Small intestine (tissue), 7 donors: ENCODE results near the gene MPIG6B. TPM values are rescaled to one million over a fixed set of nuclear protein-coding genes. Genes with fewer than 3 reads are reported as not detected.

Experiments
- DNase-seq, 2 donors: peaks; one replicate each; pipeline versions ENCODE4 v3.0.0 to v3.0.0-alpha.2; 2013
- FAIRE-seq: peaks from 2 replicates; lab custom pipeline; 2012; peaks lifted over from hg19 to GRCh38; lab: Jason Lieb, UNC
- H3K27ac ChIP-seq, 3 donors: one replicate each; pipeline ENCODE4 v1.5.1; 2013; ENCODE audit warnings: low read length in 2 of 3, mild to moderate bottlenecking in 2 of 3, control low read depth in 1 of 3, inconsistent platforms in 1 of 3, low read depth in 1 of 3, moderate library complexity in 1 of 3
- H3K27me3 ChIP-seq, 3 donors: one replicate each; pipeline ENCODE4 v1.6.1; 2013; ENCODE audit warnings: low read length in 3 of 3, inconsistent platforms in 1 of 3; ENCODE audit not compliant: control insufficient read depth in 3 of 3, insufficient read depth in 3 of 3
- H3K36me3 ChIP-seq, 3 donors: one replicate each; pipeline ENCODE4 v1.6.1; 2013; ENCODE audit warnings: low read length in 3 of 3, inconsistent platforms in 1 of 3, low read depth in 1 of 3, mild to moderate bottlenecking in 1 of 3, moderate library complexity in 1 of 3; ENCODE audit not compliant: control insufficient read depth in 3 of 3, insufficient read depth in 2 of 3
- H3K4me1 ChIP-seq, 3 donors: one replicate each; pipeline ENCODE4 v1.6.1; 2013; ENCODE audit warnings: low read length in 2 of 3, inconsistent platforms in 1 of 3, low read depth in 1 of 3, mild to moderate bottlenecking in 1 of 3, moderate library complexity in 1 of 3; ENCODE audit not compliant: control insufficient read depth in 3 of 3, insufficient read depth in 2 of 3
- H3K4me3 ChIP-seq, 3 donors: one replicate each; pipeline ENCODE4 v1.5.1; 2013; ENCODE audit warnings: low read length in 3 of 3, control low read depth in 1 of 3, inconsistent platforms in 1 of 3, low read depth in 1 of 3, mild to moderate bottlenecking in 1 of 3, moderate library complexity in 1 of 3
- H3K9me3 ChIP-seq, 2 donors: one replicate each; pipeline ENCODE4 v1.6.1; 2013; ENCODE audit warnings: low read depth in 1 of 2, low read length in 1 of 2; ENCODE audit not compliant: control insufficient read depth in 2 of 2, insufficient read depth in 1 of 2
- WGBS, 3 donors: extraction: QIAGEN DNeasy Blood & Tissue Kit; methylation state at CpG; one replicate each; pipeline ENCODE4 v1.1.7; 2013; 5-methylcytosine and 5-hydroxymethylcytosine counted together
- polyA plus RNA-seq, 4 donors: library from polyadenylated mRNA; stranded (reverse) in 3 of 4; unstranded in 1 of 4; fragments of 200-250 nt in 3 of 4; fragments of 120-200 nt in 1 of 4; gene quantifications; one replicate each; pipeline versions ENCODE4 v1.2.1 to v1.2.3, GENCODE V29; 2013
- donor health status: healthy with polysubstance abuse.
- donor health status: control.
- donor health status: control.
- donor health status: Bipolar disorder and iron deficiency.
- donor health status: healthy.

The MPIG6B gene
- polyA plus RNA-seq, 4 donors: 0.13 to 0.59 TPM; not detected in 2

DNA sequence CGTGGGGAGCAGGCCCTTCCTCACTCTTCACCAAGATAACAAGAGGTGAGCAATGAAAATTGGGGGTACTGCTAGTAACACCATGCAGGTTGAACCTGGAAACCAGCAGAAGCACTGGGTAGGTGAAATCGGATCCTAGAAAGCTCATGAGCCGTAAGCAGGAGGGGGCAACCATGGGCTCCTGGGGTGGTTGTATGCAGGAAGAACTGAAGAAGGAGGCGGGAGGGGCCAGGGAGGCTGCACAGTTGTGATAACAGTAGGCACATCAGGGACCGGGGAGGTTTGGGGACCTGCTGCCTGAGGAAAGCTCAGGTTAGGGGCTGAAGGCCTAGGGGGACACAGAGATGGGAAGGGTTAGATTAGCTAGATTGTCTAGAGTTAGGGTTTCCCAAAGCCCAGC is 36.7 kb upstream of the MPIG6B start:
- H3K9me3 ChIP-seq: no peaks in the 10 kb centered on the region
- H3K27ac ChIP-seq: no peak overlapping the region
- peaks cover 0 to 36% (median 0%) of the 10 kb centered on the region in 3 donors for H3K4me1 ChIP-seq
- 86 to 88% (median 86%) methylated on average over 5 of the region's 5 CpGs for WGBS, 3 donors
- no peaks in the 10 kb centered on the region for H3K27me3 ChIP-seq
- H3K4me3 ChIP-seq: no peak overlapping the region
- no peak for FAIRE-seq
- peaks cover 7 to 77% (median 8%) of the 10 kb centered on the region in 3 donors for H3K36me3 ChIP-seq
- no peak for DNase-seq

DNA sequence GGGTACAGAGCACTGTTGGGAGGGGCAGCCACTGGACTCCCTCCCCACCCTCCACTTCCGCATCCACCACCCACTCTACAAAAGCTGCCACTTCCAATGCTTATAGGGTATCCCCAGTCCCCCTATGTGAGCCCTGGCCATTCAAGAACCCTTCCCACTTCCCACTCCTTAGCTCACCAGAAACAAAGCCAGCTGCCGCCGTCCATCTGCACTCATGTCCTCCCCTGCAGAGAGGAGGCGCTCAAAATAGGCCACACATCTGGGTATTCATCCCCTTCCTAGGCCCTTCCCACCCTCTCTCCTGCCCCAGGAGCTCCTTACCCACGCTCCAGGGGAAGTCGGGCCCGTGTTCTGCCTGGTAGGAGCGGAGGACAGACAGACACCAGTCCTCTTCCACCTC is 35.9 kb upstream of the MPIG6B start:
- no peaks in the 10 kb centered on the region for H3K9me3 ChIP-seq
- peaks cover 0 to 32% (median 0%) of the 10 kb centered on the region in 3 donors for H3K4me1 ChIP-seq
- no peak overlapping the region for H3K27ac ChIP-seq
- H3K27me3 ChIP-seq: no peaks in the 10 kb centered on the region
- FAIRE-seq (no peak), DNase-seq (no peak)
- no peak overlapping the region for H3K4me3 ChIP-seq
- WGBS, 3 donors: 86 to 94% (median 89%) methylated on average over 8 of the region's 8 CpGs
- peaks cover 8 to 82% (median 10%) of the 10 kb centered on the region in 3 donors for H3K36me3 ChIP-seq

GRCh38 chr6:31687860-31688693 is 35.1 kb upstream of the MPIG6B start:
- FAIRE-seq (no peak), DNase-seq (no peak)
- Histone ChIP-seq H3K4me3 (no peak overlapping the region), H3K27ac (no peak overlapping the region), H3K27me3 (no peaks in the 10 kb centered on the region), H3K36me3 (peaks cover 10 to 89% (median 12%) of the 10 kb centered on the region in 3 donors), H3K4me1 (peaks cover 0 to 27% (median 0%) of the 10 kb centered on the region in 3 donors), H3K9me3 (no peaks in the 10 kb centered on the region)
- 88 to 93% (median 92%) methylated on average over 14 of the region's 14 CpGs for WGBS, 3 donors

GRCh38 chr6:31689249-31690110 is 33.7 kb upstream of the MPIG6B start:
- 77 to 79% (median 78%) methylated on average over 11 of the region's 11 CpGs for WGBS, 3 donors
- H3K4me1 ChIP-seq: peaks cover 0 to 15% (median 0%) of the 10 kb centered on the region in 3 donors
- FAIRE-seq: no peak
- peak overlapping the region; percentile 22 to 92 (median 71) for H3K27ac ChIP-seq
- H3K9me3 ChIP-seq: no peaks in the 10 kb centered on the region
- no peak for DNase-seq
- peaks cover 13 to 93% (median 16%) of the 10 kb centered on the region in 3 donors for H3K36me3 ChIP-seq
- H3K4me3 ChIP-seq: no peak overlapping the region
- H3K27me3 ChIP-seq: no peaks in the 10 kb centered on the region

DNA sequence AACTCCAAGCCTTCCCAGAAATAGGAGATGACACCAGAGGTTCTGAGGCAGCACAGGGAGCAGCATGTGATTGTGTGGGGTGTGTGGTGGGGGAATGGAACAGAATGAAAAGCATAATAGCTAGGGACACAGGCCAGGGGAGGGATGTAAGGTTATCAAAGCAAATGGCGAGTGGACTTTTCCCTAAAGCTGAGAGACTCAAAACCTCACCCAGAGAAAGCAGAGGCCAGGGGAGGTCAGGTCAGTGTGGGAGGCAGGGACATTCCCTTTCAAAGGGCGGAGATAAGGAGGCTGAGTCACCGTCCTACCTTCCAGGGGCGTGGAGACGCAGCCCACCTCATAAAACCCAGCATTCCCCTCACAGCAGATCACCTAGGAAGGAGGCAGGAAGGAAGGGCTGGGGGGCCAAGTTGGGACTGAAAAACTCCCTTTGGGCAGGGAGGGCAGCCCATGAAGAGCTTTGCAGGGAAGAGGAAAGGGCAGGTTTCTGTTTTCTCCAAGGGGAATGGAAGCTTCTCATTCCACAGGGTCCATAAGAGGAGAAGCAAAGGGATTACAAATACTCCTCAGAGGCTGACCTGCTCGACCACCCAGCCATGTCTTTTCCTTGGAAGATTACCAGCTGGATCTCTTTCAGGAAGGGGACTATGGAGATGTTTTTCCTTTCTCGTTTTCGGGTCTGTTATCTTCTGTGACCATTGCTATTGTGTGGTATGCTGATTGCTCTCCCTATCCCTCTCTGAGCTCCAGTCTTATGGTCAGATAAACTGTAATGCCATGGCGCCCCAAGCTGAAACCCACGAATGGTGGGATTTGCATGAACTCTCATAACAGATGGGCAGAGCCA is 32.7 kb upstream of the MPIG6B start:
- Histone ChIP-seq H3K27ac (peak overlapping the region; percentile 52 to 92 (median 71)), H3K4me1 (peaks cover 0 to 15% (median 0%) of the 10 kb centered on the region in 3 donors), H3K36me3 (peaks cover 13 to 95% (median 16%) of the 10 kb centered on the region in 3 donors), H3K4me3 (no peak overlapping the region), H3K27me3 (no peaks in the 10 kb centered on the region), H3K9me3 (no peaks in the 10 kb centered on the region)
- FAIRE-seq (no peak), DNase-seq (peak; percentile 86 to 92)
- WGBS, 3 donors: 31 to 59% (median 52%) methylated on average over 10 of the region's 10 CpGs

DNA sequence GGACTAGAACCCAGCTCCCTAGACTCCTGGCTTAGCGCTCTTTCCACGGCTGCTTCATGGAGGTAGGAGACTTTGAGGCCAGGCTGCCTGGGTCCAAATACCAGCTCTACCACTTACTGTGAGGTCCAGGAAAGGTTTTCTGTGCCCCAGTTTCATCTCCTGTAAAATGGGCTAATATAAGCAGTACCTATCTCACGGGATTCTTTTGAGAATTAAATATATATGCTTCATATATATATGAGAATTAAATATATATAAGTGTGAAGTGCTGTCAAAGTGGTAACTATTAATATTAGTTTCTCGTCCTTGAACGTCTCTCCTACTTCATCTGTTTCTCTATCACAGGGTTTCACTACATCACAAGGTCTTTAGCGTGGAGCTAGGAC is 32.1 kb upstream of the MPIG6B start:
- H3K9me3 ChIP-seq: no peaks in the 10 kb centered on the region
- no peaks in the 10 kb centered on the region for H3K27me3 ChIP-seq
- FAIRE-seq (no peak), DNase-seq (no peak)
- H3K27ac ChIP-seq: peak overlapping the region in 2 of 3 donors; percentile 71 to 92
- WGBS, 3 donors: 83 to 90% (median 89%) methylated on average over 6 of the region's 6 CpGs
- peaks cover 0 to 15% (median 0%) of the 10 kb centered on the region in 3 donors for H3K4me1 ChIP-seq
- no peak overlapping the region for H3K4me3 ChIP-seq
- peaks cover 13 to 94% (median 16%) of the 10 kb centered on the region in 3 donors for H3K36me3 ChIP-seq

DNA sequence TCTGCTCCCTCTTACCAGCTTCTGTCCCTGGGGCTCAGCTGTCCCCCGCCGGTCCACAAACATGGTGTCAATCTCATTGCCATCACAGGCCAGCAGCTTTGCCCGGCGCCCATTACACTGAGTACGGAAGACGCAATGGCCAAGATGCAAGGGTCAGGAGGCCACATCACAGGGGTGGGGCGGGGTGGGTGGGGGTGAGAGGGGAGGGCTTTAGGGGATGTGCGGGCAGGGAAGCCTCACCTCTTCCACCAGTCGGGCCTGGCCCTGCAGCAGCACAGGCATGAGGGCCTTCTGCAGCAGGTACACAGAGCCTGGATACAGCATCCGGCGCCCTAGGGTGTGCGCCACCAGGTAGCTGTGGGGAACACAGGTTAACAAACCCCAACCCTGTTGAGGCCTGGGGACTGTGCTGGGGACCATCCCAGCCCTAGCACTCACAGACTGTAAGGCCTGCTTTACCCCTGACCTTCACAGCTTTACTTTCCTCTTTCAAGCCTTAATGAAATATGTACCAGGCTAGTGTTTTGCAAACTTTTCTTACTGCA is 31.5 kb upstream of the MPIG6B start:
- Histone ChIP-seq H3K4me3 (no peak overlapping the region), H3K4me1 (peaks cover 0 to 15% (median 0%) of the 10 kb centered on the region in 3 donors), H3K27me3 (no peaks in the 10 kb centered on the region), H3K9me3 (no peaks in the 10 kb centered on the region), H3K27ac (no peak overlapping the region), H3K36me3 (peaks cover 8 to 93% (median 14%) of the 10 kb centered on the region in 3 donors)
- no peak for DNase-seq
- WGBS, 3 donors: 95% methylated on average over 12 of the region's 12 CpGs
- FAIRE-seq: no peak
